ENCODE data around the gene DPP4.

The DPP4 gene

DNA sequence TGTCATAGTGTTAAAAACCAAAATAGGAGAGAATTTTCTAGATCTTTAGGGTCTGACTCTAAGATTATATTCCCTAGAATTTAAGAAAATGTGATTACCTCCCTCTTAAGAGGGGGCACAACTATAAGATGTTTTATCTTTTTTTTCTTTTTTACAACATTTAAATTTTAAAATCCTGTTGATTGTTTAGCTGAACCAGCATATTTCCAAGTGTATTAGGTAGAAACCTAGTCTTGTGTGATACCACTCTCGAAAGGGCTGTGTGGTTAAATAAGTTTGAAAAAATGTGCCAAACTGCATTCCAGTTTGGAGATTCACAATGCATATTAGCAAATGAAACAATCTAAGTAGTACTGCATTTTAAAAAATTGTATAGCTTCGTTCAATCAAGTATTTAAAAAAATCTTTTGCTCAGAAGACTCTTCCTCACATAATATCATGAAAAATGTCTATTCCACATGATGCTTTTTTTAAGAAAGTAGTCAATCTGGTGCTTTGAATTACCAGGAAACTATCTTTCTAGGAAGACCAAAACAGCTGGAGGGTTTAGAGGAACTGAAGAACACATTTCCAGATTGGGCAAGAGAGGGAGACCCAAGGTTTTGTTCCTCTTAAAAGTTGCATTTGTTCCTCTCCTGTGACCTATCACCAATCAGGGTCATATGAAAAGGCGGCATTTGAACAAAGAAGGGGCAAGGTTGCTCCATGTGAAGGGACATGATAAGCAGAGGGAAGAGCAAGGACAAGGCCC, 98.8 kb downstream of the DPP4 start:
- peaks cover 3% of the 10 kb centered on the region for H3K27me3 Mint-ChIP-seq (ENCODE audit: low read depth, poor library complexity)
- DNase-seq, result no peak
- H3K4me3 Mint-ChIP-seq, result no peak overlapping the region
- no peaks in the 10 kb centered on the region for H3K36me3 Mint-ChIP-seq (ENCODE audit: low read depth)
- H3K4me1 Mint-ChIP-seq, result no peaks in the 10 kb centered on the region
- H3K9me3 Mint-ChIP-seq, result no peaks in the 10 kb centered on the region
- TF ChIP-seq, protein P1, sequence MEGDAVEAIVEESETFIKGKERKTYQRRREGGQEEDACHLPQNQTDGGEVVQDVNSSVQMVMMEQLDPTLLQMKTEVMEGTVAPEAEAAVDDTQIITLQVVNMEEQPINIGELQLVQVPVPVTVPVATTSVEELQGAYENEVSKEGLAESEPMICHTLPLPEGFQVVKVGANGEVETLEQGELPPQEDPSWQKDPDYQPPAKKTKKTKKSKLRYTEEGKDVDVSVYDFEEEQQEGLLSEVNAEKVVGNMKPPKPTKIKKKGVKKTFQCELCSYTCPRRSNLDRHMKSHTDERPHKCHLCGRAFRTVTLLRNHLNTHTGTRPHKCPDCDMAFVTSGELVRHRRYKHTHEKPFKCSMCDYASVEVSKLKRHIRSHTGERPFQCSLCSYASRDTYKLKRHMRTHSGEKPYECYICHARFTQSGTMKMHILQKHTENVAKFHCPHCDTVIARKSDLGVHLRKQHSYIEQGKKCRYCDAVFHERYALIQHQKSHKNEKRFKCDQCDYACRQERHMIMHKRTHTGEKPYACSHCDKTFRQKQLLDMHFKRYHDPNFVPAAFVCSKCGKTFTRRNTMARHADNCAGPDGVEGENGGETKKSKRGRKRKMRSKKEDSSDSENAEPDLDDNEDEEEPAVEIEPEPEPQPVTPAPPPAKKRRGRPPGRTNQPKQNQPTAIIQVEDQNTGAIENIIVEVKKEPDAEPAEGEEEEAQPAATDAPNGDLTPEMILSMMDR (IDR thresholded peaks at IDR 0.05), result no peak
- H3K27ac Mint-ChIP-seq, result no peak overlapping the region

DNA sequence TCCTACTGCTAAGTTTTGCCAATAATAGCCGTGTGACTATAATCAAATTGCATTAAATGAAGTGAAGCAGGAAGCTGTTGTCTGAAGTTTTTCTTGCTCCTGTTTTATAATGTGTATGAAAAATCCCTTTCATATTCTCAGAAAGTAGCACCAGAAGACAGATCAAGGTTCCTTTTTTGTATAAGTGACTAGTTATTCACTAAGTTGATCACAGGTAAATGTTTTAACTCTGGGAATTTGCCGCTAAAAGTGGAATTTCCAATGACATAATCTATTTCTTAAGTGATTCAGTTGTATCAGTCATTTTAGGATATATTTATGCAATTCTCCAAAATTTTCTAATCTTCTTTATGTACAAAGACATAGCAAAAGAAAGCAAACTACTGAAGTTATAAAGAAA, 99.6 kb downstream of the DPP4 start:
- H3K4me1 Mint-ChIP-seq, result no peaks in the 10 kb centered on the region
- no peak overlapping the region for H3K4me3 Mint-ChIP-seq
- peaks cover 3% of the 10 kb centered on the region for H3K27me3 Mint-ChIP-seq (ENCODE audit: low read depth, poor library complexity)
- H3K9me3 Mint-ChIP-seq, result no peaks in the 10 kb centered on the region
- H3K27ac Mint-ChIP-seq, result no peak overlapping the region
- TF ChIP-seq, protein P1 (IDR thresholded peaks at IDR 0.05), result no peak
- DNase-seq, result no peak
- H3K36me3 Mint-ChIP-seq (ENCODE audit: low read depth), result no peaks in the 10 kb centered on the region

- Mint-ChIP-seq H3K9me3 (no peaks in the 10 kb centered on the region), H3K4me1 (no peaks in the 10 kb centered on the region), H3K4me3 (no peak overlapping the region), H3K27me3 (ENCODE audit: low read depth, poor library complexity) (peaks cover 3% of the 10 kb centered on the region), H3K36me3 (ENCODE audit: low read depth) (no peaks in the 10 kb centered on the region), H3K27ac (no peak overlapping the region)
- TF ChIP-seq, protein P1 (IDR thresholded peaks at IDR 0.05), result no peak
- DNase-seq, result no peak
Observed at GRCh38 chr2:161972866-161973265, 101.1 kb downstream of the DPP4 start.

DNA sequence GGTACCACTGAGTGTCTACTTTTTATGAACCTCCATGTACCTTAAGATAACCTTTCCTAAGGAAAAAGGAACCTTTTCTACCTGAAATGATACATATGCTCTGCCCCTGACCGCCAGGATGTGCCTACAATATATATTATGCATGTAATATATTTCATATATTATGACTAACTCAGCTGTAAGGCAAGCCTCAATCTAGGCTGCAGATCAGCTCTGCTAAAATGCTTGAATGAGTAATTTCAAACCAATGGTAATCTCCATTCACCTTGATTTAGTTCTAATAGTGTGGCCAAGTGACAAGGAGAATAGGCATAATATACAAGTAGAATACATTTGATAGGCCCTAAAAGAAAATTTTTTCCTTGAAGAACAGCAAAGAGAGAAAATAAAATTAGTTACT, 101.8 kb downstream of the DPP4 start:
- no peak for DNase-seq
- H3K27me3 Mint-ChIP-seq (ENCODE audit: low read depth, poor library complexity), result peaks cover 3% of the 10 kb centered on the region
- TF ChIP-seq, protein P1 (IDR thresholded peaks at IDR 0.05), result no peak
- no peak overlapping the region for H3K4me3 Mint-ChIP-seq
- H3K9me3 Mint-ChIP-seq, result no peaks in the 10 kb centered on the region
- no peak overlapping the region for H3K27ac Mint-ChIP-seq
- H3K4me1 Mint-ChIP-seq, result no peaks in the 10 kb centered on the region
- no peaks in the 10 kb centered on the region for H3K36me3 Mint-ChIP-seq (ENCODE audit: low read depth)

DNA sequence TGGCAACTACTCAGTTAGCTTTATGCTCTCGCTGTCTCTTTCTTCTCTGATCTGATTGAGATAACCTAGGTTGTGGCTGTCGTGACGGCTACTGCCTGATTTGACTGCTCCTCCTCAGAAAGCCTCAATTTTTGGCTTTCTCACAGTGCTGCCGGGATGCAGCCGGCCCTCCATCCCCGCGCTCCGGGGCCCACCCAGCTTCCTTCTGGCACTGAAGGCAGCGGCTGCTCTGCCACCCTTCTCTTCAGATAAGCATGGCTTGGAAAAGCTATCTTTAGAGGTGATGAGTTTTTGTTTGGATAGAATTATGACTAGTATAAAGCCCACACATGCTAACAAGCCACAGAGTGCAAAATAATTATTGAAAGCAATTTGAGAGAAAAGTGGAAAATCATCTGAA, 102.5 kb downstream of the DPP4 start:
- no peaks in the 10 kb centered on the region for H3K9me3 Mint-ChIP-seq
- no peak for DNase-seq

More for the DNA sequence above, 102.5 kb downstream of the DPP4 start:
- TF ChIP-seq, protein P1 (IDR thresholded peaks at IDR 0.05), result no peak
- Mint-ChIP-seq H3K27ac (no peak overlapping the region), H3K27me3 (ENCODE audit: low read depth, poor library complexity) (peaks cover 3% of the 10 kb centered on the region), H3K36me3 (ENCODE audit: low read depth) (no peaks in the 10 kb centered on the region), H3K4me1 (no peaks in the 10 kb centered on the region), H3K4me3 (no peak overlapping the region)
